ENCODE data around the gene HBE1. TPM values are rescaled to one million over a fixed set of nuclear protein-coding genes. Genes with fewer than 3 reads are reported as not detected.

Gene HBE1
- total and polyA plus RNA-seq, 8 donors = 4.2 to 41.6 (median 16.3) TPM; not detected in 2

GRCh38 chr11:5286351-5286750, 16.6 kb upstream of the HBE1 start:
- intact Hi-C loops (cut with DNase I) = no loop called here
- ATAC-seq = no peak

GRCh38 chr11:5285703-5286340, 16.1 kb upstream of the HBE1 start:
- ATAC-seq (no peak), DNase-seq (no peak)
- Histone ChIP-seq H3K4me1 (no peaks in the 10 kb centered on the region), H3K27ac (no peak overlapping the region), H3K36me3 (no peaks in the 10 kb centered on the region), H3K9me3 (no peaks in the 10 kb centered on the region), H3K27me3 (no peaks in the 10 kb centered on the region), H3K4me3 (no peak overlapping the region)
- TF ChIP-seq CTCF (IDR thresholded peaks at IDR 0.05) = no peak
- intact Hi-C loops (cut with DNase I) = no loop called here

More at GRCh38 chr11:5286351-5286750, 16.6 kb upstream of the HBE1 start:
- Histone ChIP-seq H3K27ac (no peak overlapping the region), H3K36me3 (no peaks in the 10 kb centered on the region), H3K4me3 (no peak overlapping the region), H3K27me3 (no peaks in the 10 kb centered on the region), H3K4me1 (no peaks in the 10 kb centered on the region), H3K9me3 (no peaks in the 10 kb centered on the region)
- no peak for TF ChIP-seq CTCF (IDR thresholded peaks at IDR 0.05)
- no peak for DNase-seq

GRCh38 chr11:5284637-5285036, 14.9 kb upstream of the HBE1 start:
- no peak for DNase-seq
- H3K27ac ChIP-seq = no peak overlapping the region
- H3K27me3 ChIP-seq = no peaks in the 10 kb centered on the region
- no peak overlapping the region for H3K4me3 ChIP-seq
- ATAC-seq = no peak
- no peak for TF ChIP-seq CTCF (IDR thresholded peaks at IDR 0.05)
- H3K4me1 ChIP-seq = no peaks in the 10 kb centered on the region
- intact Hi-C loops (cut with DNase I) = no loop called here
- no peaks in the 10 kb centered on the region for H3K9me3 ChIP-seq
- H3K36me3 ChIP-seq = no peaks in the 10 kb centered on the region

GRCh38 chr11:5283882-5284281, 14.1 kb upstream of the HBE1 start:
- ATAC-seq (no peak), DNase-seq (no peak)
- Histone ChIP-seq H3K4me3 (no peak overlapping the region), H3K4me1 (no peaks in the 10 kb centered on the region), H3K27me3 (no peaks in the 10 kb centered on the region), H3K36me3 (no peaks in the 10 kb centered on the region), H3K9me3 (no peaks in the 10 kb centered on the region), H3K27ac (no peak overlapping the region)
- TF ChIP-seq CTCF (IDR thresholded peaks at IDR 0.05) = no peak
- intact Hi-C loops (cut with DNase I) = no loop called here

- intact Hi-C loops (cut with DNase I) = no loop called here
- no peaks in the 10 kb centered on the region for H3K27me3 ChIP-seq
- H3K27ac ChIP-seq = no peak overlapping the region
- no peaks in the 10 kb centered on the region for H3K4me1 ChIP-seq
- no peaks in the 10 kb centered on the region for H3K9me3 ChIP-seq
- no peak for TF ChIP-seq CTCF (IDR thresholded peaks at IDR 0.05)
- H3K4me3 ChIP-seq = no peak overlapping the region
- no peak for ATAC-seq
- no peaks in the 10 kb centered on the region for H3K36me3 ChIP-seq
- DNase-seq = no peak
Measured at GRCh38 chr11:5283086-5283485, 13.3 kb upstream of the HBE1 start.
